Stimulated activated CD4-positive, alpha-beta T cell treated with anti-CD3 and anti-CD28 coated beads, Interleukin-4, amount 100 ng/mL, for 4 hours (primary cell): ENCODE measurements around the gene LRRC10.
A peak's percentile ranks its signal among the peaks of the same experiment; 100 is the strongest.
"Not testable (repeated sequence)": the region's sequence is repeated elsewhere in the genome, so short reads cannot be mapped to it uniquely, and the experiment has no call there.

Experiments
- DNase-seq, 2 experiments: peaks; one replicate each; pipeline ENCODE4 v3.0.0-alpha.2; 2020

The LRRC10 gene

GRCh38 chr12:69616025-69616424 is 5.3 kb upstream of the LRRC10 start:
- DNase-seq: no peak

- DNase-seq: no peak
Measured at GRCh38 chr12:69613351-69613750, 2.6 kb upstream of the LRRC10 start.

GRCh38 chr12:69610126-69610525 is 581 bp downstream of the LRRC10 start:
- DNase-seq: no peak

- DNase-seq: no peak
Measured at GRCh38 chr12:69608114-69608513, 2.6 kb downstream of the LRRC10 start.

- not testable (repeated sequence) for DNase-seq
Measured at GRCh38 chr12:69604275-69604674, 6.4 kb downstream of the LRRC10 start.

GRCh38 chr12:69603556-69603955 is 7.2 kb downstream of the LRRC10 start:
- DNase-seq: not testable (repeated sequence)

GRCh38 chr12:69602954-69603353 is 7.8 kb downstream of the LRRC10 start:
- no peak for DNase-seq

- no peak for DNase-seq
Measured at GRCh38 chr12:69601962-69602685, 8.6 kb downstream of the LRRC10 start.

- DNase-seq: no peak
Measured at GRCh38 chr12:69600804-69601203, 9.9 kb downstream of the LRRC10 start.

- no peak for DNase-seq
Measured at GRCh38 chr12:69598174-69598753, 12.4 kb downstream of the LRRC10 start.

GRCh38 chr12:69595689-69596088 is 15.0 kb downstream of the LRRC10 start:
- DNase-seq: no peak

- no peak for DNase-seq
Measured at GRCh38 chr12:69589082-69589481, 21.6 kb downstream of the LRRC10 start.

GRCh38 chr12:69588527-69588926 is 22.2 kb downstream of the LRRC10 start:
- no peak for DNase-seq

- DNase-seq: peak; percentile 96
Measured at GRCh38 chr12:69585189-69586062, 25.3 kb downstream of the LRRC10 start, which contains the start of gene CCT2. Gene CCT2, plus strand, starts transcription at chr12:69585459. Its CDS starts 63 bp downstream, at chr12:69585522.

GRCh38 chr12:69583203-69583602 is 27.5 kb downstream of the LRRC10 start:
- no peak for DNase-seq

- DNase-seq: no peak
Measured at GRCh38 chr12:69580074-69580473, 30.6 kb downstream of the LRRC10 start.

GRCh38 chr12:69579029-69579428 is 31.7 kb downstream of the LRRC10 start:
- DNase-seq: no peak

GRCh38 chr12:69578283-69578682 is 32.4 kb downstream of the LRRC10 start:
- DNase-seq: no peak

GRCh38 chr12:69575346-69575745 is 35.4 kb downstream of the LRRC10 start:
- DNase-seq: no peak

GRCh38 chr12:69570545-69571399 is 39.9 kb downstream of the LRRC10 start:
- peak; percentile 33 to 47 for DNase-seq

GRCh38 chr12:69570000-69570516 is 40.6 kb downstream of the LRRC10 start:
- no peak for DNase-seq

- no peak for DNase-seq
Measured at GRCh38 chr12:69569236-69569635, 41.5 kb downstream of the LRRC10 start.
